HG03457 (cell line): ENCODE results near the gene STXBP5L.
"Not testable (repeated sequence)": the region's sequence is repeated elsewhere in the genome, so short reads cannot be mapped to it uniquely, and the experiment has no call there.

Source experiments
- ATAC-seq: cut with Tn5 transposase; IDR thresholded peaks from one replicate; pipeline ENCODE4 v1.9.1; 2021; ENCODE audit warnings: moderate number of reproducible peaks; ENCODE audit not compliant: unreplicated experiment

The STXBP5L gene

DNA sequence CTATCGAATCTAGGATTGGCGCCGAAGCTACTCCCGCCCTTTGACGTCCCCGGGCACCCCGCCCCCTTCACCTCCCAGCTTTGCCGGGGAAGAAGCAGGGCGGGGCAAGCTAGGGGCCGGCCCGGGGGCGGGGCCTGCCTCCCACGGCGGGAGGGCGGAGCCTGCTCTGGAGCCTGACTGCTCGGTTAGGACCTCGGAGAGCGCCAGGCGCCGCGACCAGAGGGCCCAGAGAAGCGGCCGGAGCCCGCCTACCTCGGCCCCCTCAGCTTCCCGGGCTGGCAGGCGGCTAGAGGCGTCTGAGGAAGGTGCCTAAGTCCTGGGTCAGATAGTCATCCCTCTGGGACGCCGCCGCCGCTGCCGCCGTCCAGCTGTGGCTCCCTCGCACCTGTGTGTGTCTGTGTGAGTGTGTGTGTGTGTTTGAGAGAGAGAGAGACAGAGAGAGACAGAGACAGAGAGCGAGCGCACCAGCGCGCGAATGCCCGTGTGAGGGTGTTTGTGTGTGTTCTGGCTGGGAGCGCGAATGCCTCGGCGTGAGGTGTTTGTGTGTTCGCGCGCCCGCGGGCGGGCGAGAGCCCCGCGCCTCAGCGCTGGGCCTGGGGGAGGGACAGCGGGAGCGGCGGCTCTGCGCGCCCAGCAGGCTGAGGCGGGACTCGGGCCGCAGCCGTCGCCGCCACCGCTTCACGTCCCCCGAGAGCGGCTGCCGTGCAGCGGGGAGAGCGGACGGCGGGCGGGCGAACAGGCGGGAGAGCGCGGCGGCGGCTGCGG lies at the start of gene STXBP5L:
Gene STXBP5L (plus strand): TSS at position 176 of the 765 bp plus-strand sequence. CDS start 1,374 bp downstream, outside the sequence.
- peak; percentile 94 for ATAC-seq

- ATAC-seq: no peak
Observed at GRCh38 chr3:120858521-120858920, 49.5 kb upstream of the STXBP5L start.

DNA sequence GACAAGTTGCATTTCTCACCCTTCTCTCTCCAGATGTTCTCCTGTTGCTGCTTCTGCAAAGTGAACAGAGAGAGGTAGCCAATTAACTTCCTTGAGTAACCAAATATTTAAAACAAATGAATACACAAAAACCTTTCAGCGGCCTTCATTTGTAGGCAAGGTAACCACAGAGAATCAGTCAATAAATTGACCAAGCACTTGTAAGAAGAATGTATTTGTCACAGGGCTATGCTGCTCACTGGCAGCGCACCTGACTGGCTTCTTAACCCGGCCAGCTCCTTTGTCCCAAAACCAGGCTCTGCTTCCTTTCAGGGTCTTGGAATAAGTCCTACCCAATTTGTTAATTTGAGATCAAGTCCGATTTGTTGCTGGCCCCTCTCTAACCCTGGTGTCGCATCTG lies 43.5 kb upstream of the STXBP5L start:
- ATAC-seq: no peak

DNA sequence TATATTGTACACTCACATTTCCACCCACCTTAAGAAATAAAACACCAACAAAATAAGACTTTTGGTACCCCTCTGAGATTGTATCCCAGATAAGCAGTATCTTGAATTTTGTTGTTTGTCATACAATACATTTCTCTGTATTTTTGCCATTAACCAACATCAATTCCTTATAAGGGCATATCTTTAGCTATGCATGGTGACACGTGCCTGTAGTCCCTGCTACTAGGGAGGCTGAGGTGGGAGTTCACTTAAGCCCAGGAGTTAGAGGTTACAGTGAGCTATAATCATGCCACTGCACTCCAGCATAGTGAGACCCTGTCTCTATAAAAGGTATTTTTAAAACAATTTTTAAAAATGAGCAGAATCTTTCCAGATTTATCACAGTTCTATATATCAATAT lies 32.5 kb upstream of the STXBP5L start:
- no peak for ATAC-seq

DNA sequence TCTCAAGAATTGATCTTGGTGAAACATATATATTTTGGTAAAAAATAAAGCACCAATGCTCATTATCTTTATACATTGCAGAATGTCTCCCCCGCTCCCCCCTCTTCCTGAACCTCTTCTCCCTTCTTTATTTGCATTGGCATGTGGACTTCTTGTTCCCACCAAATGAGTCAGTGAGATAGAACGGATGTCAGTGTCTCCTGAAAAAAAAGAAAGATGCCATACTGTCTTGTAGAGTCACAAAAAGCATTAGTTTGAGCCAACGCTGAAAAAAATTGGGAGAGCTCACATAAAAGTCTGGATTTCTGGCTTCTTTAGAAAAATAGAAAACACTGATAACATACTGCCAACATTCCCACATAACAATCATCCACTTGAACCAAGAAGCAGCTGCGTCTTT lies 32.0 kb upstream of the STXBP5L start:
- ATAC-seq: no peak

- no peak for ATAC-seq
Observed at GRCh38 chr3:120879411-120879810, 28.6 kb upstream of the STXBP5L start.

GRCh38 chr3:120892921-120893320 lies 15.1 kb upstream of the STXBP5L start:
- ATAC-seq: no peak

- no peak for ATAC-seq
Observed at GRCh38 chr3:120894316-120895057, 13.5 kb upstream of the STXBP5L start.

GRCh38 chr3:120901716-120902115 lies 6.3 kb upstream of the STXBP5L start:
- ATAC-seq: not testable (repeated sequence)

GRCh38 chr3:120903221-120903620 lies 4.8 kb upstream of the STXBP5L start:
- ATAC-seq: no peak

- no peak for ATAC-seq
Observed at GRCh38 chr3:120907659-120908029, 361 bp upstream of the STXBP5L start.

- ATAC-seq: no peak
Observed at GRCh38 chr3:120908795-120909601, 993 bp downstream of the STXBP5L start.

- ATAC-seq: no peak
Observed at GRCh38 chr3:120909602-120909878, 1.5 kb downstream of the STXBP5L start.

DNA sequence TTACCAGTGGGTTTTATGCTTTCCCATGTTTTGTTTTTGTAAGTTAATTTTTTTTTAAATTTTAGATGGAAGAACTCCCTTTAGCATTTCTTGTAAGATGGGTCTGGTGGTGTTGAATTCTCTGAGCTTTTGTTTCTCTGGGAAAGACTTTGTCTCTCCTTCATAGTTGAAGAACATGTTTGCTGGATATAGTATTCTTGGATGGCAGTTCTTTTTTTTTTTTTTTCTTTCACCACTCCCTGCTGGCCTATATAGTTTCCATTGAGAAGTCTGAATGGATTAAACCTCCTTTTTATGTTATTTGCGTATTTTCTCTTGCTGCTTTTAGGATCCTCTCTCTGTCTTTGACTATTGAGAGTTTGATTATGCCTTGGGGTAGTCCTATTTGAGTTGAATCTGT lies 18.1 kb downstream of the STXBP5L start:
- no peak for ATAC-seq

GRCh38 chr3:120928991-120929390 lies 21.0 kb downstream of the STXBP5L start:
- ATAC-seq: no peak

- ATAC-seq: no peak
Observed at GRCh38 chr3:120931593-120931992, 23.6 kb downstream of the STXBP5L start.

- no peak for ATAC-seq
Observed at GRCh38 chr3:120956143-120956542, 48.1 kb downstream of the STXBP5L start.

- ATAC-seq: no peak
Observed at GRCh38 chr3:120982608-120983320, 74.8 kb downstream of the STXBP5L start.

- ATAC-seq: no peak
Observed at GRCh38 chr3:120983321-120983665, 75.3 kb downstream of the STXBP5L start.

DNA sequence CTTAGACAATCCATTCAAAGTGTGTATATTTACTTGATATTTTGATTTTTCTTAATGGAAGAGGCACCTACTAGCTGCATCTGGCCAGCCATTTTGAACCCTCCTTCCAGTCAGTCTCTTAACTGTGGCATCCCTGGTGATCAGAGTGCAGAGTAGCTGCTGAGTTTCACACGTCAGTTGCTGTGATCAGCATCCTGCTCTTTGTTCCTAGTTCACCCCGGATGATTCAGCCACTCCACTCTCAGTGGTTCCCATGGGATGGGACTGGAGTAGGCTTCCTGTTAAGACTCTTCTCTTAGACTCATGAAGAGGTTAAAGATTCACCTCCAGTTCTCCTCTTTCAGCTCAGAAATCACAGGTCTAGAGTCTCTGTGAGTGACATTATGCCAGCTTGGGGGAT lies 75.8 kb downstream of the STXBP5L start:
- no peak for ATAC-seq

- no peak for ATAC-seq
Observed at GRCh38 chr3:120985242-120985641, 77.2 kb downstream of the STXBP5L start.
